Muscle of leg (tissue), 11 donors: ENCODE results near the gene ABR. TPM values are rescaled to one million over a fixed set of nuclear protein-coding genes. Genes with fewer than 3 reads are reported as not detected.

Experiments
- DNase-seq: peaks from one replicate; pipeline ENCODE4 v3.0.0; 2013
- H3K27ac ChIP-seq: one replicate; pipeline ENCODE4 v1.5.1; 2013; ENCODE audit warnings: mild to moderate bottlenecking, low read length, control low read depth
- H3K27me3 ChIP-seq: one replicate; pipeline ENCODE4 v1.6.1; 2013; ENCODE audit warnings: low read length; ENCODE audit not compliant: control insufficient read depth, insufficient read depth
- H3K36me3 ChIP-seq: one replicate; pipeline ENCODE4 v1.6.1; 2013; ENCODE audit warnings: low read length; ENCODE audit not compliant: control insufficient read depth, insufficient read depth
- H3K4me1 ChIP-seq: one replicate; pipeline ENCODE4 v1.6.1; 2013; ENCODE audit warnings: low read length; ENCODE audit not compliant: control insufficient read depth, insufficient read depth
- H3K4me3 ChIP-seq: one replicate; pipeline ENCODE4 v1.5.1; 2013; ENCODE audit warnings: low read length, control low read depth
- H3K9me3 ChIP-seq: replicated peaks from 2 replicates; pipeline ENCODE4 v1.6.1; 2013; ENCODE audit warnings: low read depth, low read length; ENCODE audit not compliant: control insufficient read depth
- WGBS: methylation state at CpG from one replicate; pipeline ENCODE4 v1.1.5; 2013; ENCODE audit warnings: missing lambda C conversion rate; ENCODE audit not compliant: insufficient coverage; 5-methylcytosine and 5-hydroxymethylcytosine counted together
- polyA plus RNA-seq, 8 donors: library from polyadenylated mRNA; unstranded; fragments of 120-200 nt; gene quantifications; one replicate each; pipeline versions ENCODE4 v1.2.1 to v1.2.3, GENCODE V29; 2013; ENCODE audit warnings: inconsistent platforms in 1 of 8, low replicate concordance in 1 of 8; ENCODE audit not compliant: insufficient read length in 8 of 8, insufficient read depth in 1 of 8
- total RNA-seq: library from RNA; stranded (reverse); fragments of 120-200 nt; gene quantifications from one replicate; pipeline ENCODE4 v1.2.4, GENCODE V29; 2013

Gene ABR
- total and polyA plus RNA-seq, 9 donors, result 21.4 to 58.3 (median 40.1) TPM

DNA sequence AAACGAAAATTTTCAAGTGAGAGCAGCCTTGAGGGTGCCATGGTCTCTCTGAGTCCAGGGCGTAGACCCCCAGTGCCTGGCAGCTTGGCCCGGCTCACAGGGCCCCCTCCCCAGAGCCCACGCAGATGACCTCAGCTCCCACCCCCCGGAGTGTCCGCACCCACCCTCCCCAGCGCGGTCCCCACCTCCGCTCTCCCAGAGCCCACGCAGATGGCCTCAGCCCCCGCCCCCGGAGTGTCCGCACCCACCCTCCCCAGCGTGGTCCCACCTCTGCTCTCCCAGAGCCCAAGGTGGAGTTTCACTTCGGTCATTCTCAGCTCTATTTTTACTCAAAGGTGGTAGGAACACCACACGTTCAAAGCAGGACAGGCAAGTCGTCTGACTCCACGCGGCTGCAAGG is 13.9 kb downstream of the ABR start:
- WGBS, result 77% methylated on average over 16 of the region's 19 CpGs
- peaks cover 9% of the 10 kb centered on the region for H3K27me3 ChIP-seq

GRCh38 chr17:1164935-1165556 is 14.7 kb downstream of the ABR start:
- no peak for DNase-seq
- Histone ChIP-seq H3K27ac (no peak overlapping the region), H3K4me1 (peaks cover 13% of the 10 kb centered on the region), H3K27me3 (peaks cover 7% of the 10 kb centered on the region), H3K4me3 (no peak overlapping the region), H3K36me3 (no peaks in the 10 kb centered on the region), H3K9me3 (no peaks in the 10 kb centered on the region)
- 46% methylated on average over 8 of the region's 12 CpGs for WGBS

More for the DNA sequence above, 13.9 kb downstream of the ABR start:
- DNase-seq, result no peak
- Histone ChIP-seq H3K4me1 (peaks cover 13% of the 10 kb centered on the region), H3K4me3 (no peak overlapping the region), H3K27ac (no peak overlapping the region), H3K9me3 (no peaks in the 10 kb centered on the region), H3K36me3 (no peaks in the 10 kb centered on the region)

DNA sequence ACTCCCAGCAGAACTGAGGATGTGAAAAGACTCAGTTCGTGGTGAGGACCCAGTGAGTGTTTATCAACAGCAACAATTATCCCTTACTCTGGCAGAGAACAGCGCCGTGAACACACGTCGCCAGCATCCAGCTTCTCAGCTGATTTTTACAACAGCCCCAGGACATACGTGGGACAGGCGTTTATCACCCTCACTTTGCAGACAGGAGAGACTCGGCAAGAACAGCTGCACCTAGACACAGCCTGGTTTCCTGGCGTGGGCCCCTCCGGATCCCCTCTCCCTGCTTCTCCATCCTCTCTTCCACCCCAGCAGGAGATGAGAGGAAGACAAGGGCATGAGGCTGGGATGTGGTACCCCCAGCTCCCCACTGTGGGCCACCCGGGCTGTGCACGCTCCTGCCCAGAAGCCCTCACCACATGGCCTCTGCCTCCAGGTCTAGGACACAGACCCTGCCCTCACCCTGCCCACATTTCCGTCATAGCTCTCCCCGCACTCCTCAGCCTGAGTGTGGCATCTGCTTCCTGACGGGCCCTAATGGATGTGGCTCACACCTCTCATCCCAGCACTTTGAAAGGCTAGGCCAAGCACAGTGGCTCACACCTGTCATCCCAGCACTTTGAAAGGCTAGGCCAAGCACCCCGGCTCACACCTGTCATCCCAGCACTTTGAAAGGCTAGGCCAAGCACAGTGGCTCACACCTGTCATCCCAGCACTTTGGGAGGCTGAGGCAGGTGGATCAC is 17.5 kb downstream of the ABR start:
- Histone ChIP-seq H3K9me3 (no peaks in the 10 kb centered on the region), H3K36me3 (no peaks in the 10 kb centered on the region), H3K4me3 (no peak overlapping the region), H3K27ac (peak overlapping the region; percentile 42), H3K27me3 (peaks cover 6% of the 10 kb centered on the region), H3K4me1 (peaks cover 13% of the 10 kb centered on the region)
- DNase-seq, result no peak
- WGBS, result 63% methylated on average over 13 of the region's 16 CpGs

DNA sequence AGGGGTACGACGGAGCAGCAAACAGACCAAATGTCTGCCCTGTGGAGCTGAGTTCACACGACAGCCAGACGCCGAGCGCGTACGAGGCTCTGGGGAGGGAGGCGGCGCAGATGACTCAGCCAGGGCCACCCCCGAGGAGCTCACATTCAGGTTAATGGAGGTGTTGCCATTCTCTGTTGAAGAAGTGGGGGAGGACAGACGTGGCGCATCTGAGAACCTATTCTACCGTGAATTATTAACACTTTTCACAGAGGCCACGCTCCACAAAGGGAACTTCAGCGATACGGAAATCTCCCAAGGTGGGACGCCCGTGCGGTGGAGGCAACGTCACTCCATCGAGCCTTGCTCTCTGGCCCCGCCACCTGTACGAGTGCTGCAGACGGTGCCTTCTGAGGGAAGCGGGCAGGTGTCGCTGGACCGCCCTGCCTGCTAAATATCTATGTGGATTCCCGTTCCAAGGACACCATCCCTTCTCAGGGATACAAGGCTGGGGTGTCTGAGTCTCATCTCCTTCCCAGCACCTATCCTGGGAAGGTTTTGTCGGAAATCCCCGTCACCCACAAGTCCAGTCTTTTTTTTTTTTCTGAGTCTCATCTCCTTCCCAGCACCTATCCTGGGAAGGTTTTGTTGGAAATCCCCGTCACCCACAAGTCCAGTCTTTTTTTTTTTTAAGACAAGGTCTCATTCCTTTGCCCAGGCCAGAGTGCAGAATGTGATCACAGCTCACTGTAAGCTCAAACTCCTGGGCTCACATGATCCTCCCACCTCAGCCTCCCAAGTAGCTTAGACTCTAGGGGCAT is 19.0 kb downstream of the ABR start:
- Histone ChIP-seq H3K27ac (no peak overlapping the region), H3K36me3 (no peaks in the 10 kb centered on the region), H3K9me3 (no peaks in the 10 kb centered on the region), H3K4me1 (peaks cover 8% of the 10 kb centered on the region), H3K27me3 (peaks cover 6% of the 10 kb centered on the region), H3K4me3 (no peak overlapping the region)
- WGBS, result 78% methylated on average over 25 of the region's 32 CpGs
- DNase-seq, result no peak

GRCh38 chr17:1159431-1160180 is 20.2 kb downstream of the ABR start:
- H3K9me3 ChIP-seq, result no peaks in the 10 kb centered on the region
- H3K36me3 ChIP-seq, result no peaks in the 10 kb centered on the region
- peaks cover 3% of the 10 kb centered on the region for H3K27me3 ChIP-seq
- DNase-seq, result no peak
- WGBS, result 84% methylated on average over 12 of the region's 28 CpGs
- H3K4me3 ChIP-seq, result no peak overlapping the region
- peaks cover 8% of the 10 kb centered on the region for H3K4me1 ChIP-seq
- no peak overlapping the region for H3K27ac ChIP-seq

DNA sequence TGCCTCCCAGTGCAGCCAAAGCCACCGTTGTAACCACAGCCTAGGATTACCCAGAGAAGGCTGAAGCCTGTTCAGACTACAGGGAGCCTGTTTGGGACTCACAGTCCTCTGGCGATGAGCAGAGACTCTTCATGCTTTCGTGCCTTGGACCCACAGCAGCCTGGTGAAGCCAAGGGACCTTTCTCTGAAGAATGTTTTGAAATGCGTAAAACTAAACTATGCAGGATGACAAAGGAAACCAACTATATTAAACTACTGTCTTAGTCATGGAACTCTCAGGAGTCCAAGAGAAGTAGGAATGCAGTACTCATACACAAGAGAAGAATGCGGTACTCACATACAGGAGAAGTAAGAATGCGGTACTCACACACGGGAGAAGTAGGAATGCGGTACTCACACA is 20.9 kb downstream of the ABR start:
- no peak overlapping the region for H3K27ac ChIP-seq
- no peaks in the 10 kb centered on the region for H3K9me3 ChIP-seq
- H3K27me3 ChIP-seq, result peaks cover 3% of the 10 kb centered on the region
- H3K36me3 ChIP-seq, result no peaks in the 10 kb centered on the region
- H3K4me1 ChIP-seq, result peaks cover 8% of the 10 kb centered on the region
- DNase-seq, result no peak
- WGBS, result 89% methylated on average over 3 of the region's 8 CpGs
- H3K4me3 ChIP-seq, result no peak overlapping the region

GRCh38 chr17:1156864-1157263 is 22.9 kb downstream of the ABR start:
- Histone ChIP-seq H3K36me3 (no peaks in the 10 kb centered on the region), H3K4me3 (no peak overlapping the region), H3K4me1 (peaks cover 2% of the 10 kb centered on the region), H3K9me3 (no peaks in the 10 kb centered on the region), H3K27ac (no peak overlapping the region), H3K27me3 (peaks cover 3% of the 10 kb centered on the region)
- no peak for DNase-seq
- WGBS, result 94% methylated on average over 10 of the region's 12 CpGs

GRCh38 chr17:1154704-1155103 is 25.1 kb downstream of the ABR start:
- Histone ChIP-seq H3K4me3 (no peak overlapping the region), H3K4me1 (no peaks in the 10 kb centered on the region), H3K36me3 (no peaks in the 10 kb centered on the region), H3K9me3 (no peaks in the 10 kb centered on the region), H3K27me3 (peaks cover 3% of the 10 kb centered on the region), H3K27ac (no peak overlapping the region)
- no peak for DNase-seq
- 77% methylated on average over 10 of the region's 14 CpGs for WGBS

- no peak overlapping the region for H3K27ac ChIP-seq
These were observed 25.8 kb downstream of the ABR start for GRCh38 chr17:1153795-1154546.

More at GRCh38 chr17:1153795-1154546, 25.8 kb downstream of the ABR start:
- no peak overlapping the region for H3K4me3 ChIP-seq
- H3K9me3 ChIP-seq, result no peaks in the 10 kb centered on the region
- WGBS, result 40% methylated on average over 27 of the region's 30 CpGs
- peaks cover 3% of the 10 kb centered on the region for H3K27me3 ChIP-seq
- no peaks in the 10 kb centered on the region for H3K4me1 ChIP-seq
- no peaks in the 10 kb centered on the region for H3K36me3 ChIP-seq
- DNase-seq, result peak; percentile 81
